ENCODE results near the gene MRM3.

MRM3 gene

DNA sequence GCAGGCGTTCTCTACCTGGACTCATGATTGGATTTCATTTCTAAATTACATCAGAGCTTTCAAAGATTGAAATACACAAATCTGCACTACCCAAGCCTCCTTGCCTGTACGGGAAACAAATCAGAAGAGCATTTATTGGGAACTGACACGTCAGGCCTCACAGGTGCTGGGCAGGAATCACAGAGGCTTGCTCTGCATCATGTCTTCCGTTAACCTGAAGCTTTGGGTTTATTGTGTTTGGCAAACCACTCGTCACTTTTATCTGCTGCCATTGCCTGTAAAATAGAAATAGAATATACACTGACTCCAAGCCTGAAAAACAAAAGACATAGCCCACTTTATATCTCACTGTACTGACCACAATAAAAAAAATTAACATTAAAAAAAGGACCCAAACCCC, 22.2 kb upstream of the MRM3 start:
- no peak overlapping the region for H3K4me3 ChIP-seq (ENCODE audit: low read depth, low read length)
- TF ChIP-seq, protein P1, sequence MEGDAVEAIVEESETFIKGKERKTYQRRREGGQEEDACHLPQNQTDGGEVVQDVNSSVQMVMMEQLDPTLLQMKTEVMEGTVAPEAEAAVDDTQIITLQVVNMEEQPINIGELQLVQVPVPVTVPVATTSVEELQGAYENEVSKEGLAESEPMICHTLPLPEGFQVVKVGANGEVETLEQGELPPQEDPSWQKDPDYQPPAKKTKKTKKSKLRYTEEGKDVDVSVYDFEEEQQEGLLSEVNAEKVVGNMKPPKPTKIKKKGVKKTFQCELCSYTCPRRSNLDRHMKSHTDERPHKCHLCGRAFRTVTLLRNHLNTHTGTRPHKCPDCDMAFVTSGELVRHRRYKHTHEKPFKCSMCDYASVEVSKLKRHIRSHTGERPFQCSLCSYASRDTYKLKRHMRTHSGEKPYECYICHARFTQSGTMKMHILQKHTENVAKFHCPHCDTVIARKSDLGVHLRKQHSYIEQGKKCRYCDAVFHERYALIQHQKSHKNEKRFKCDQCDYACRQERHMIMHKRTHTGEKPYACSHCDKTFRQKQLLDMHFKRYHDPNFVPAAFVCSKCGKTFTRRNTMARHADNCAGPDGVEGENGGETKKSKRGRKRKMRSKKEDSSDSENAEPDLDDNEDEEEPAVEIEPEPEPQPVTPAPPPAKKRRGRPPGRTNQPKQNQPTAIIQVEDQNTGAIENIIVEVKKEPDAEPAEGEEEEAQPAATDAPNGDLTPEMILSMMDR (IDR thresholded peaks at IDR 0.05; ENCODE audit: low read depth, low read length) = no peak
- no peaks in the 10 kb centered on the region for H3K9me3 ChIP-seq
- H3K36me3 ChIP-seq = no peaks in the 10 kb centered on the region
- H3K4me1 ChIP-seq = no peaks in the 10 kb centered on the region
- DNase-seq = no peak
- H3K27me3 ChIP-seq = no peaks in the 10 kb centered on the region

DNA sequence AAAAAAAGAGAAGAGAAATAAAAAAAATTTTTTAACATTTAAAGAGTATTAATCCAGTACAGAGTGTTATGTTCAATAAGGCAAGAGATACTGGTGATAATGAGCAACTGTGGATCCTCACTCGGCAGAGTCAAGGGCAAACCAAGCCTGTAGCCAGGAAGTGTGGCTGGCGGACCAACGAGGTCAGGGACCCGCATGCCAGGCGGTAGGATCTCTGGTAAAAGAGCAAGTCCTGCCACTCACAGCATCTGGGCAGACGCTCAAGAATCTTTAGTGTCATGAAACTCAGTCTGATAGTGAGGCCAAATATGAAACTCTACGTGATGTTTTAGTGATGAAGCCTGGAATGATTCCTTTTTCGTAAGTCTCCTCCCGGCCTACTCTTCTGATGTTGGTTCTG, 21.8 kb upstream of the MRM3 start:
- Histone ChIP-seq H3K36me3 (no peaks in the 10 kb centered on the region), H3K4me1 (no peaks in the 10 kb centered on the region), H3K4me3 (ENCODE audit: low read depth, low read length) (no peak overlapping the region), H3K9me3 (no peaks in the 10 kb centered on the region), H3K27me3 (no peaks in the 10 kb centered on the region)
- DNase-seq = no peak
- TF ChIP-seq, protein P1 (IDR thresholded peaks at IDR 0.05; ENCODE audit: low read depth, low read length) = no peak

DNA sequence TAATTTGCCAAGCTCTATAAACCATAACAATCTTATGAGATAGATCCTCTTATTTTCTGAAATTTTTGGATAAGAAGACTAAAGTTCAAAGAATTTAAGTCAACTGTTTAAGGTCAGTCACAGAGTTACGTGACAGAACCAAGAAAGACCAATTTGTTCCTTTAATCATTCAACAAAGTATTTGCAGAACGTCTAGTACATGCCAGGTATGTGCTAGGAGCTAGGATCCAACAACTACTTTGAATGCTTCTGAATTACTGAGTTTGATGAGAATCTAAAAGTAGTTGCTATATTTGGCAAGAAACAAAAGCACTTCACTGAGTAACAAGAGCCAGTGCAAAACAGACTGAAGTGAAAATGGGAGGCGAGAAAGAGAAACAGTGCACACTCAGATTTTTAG, 15.1 kb upstream of the MRM3 start:
- Histone ChIP-seq H3K36me3 (no peaks in the 10 kb centered on the region; the same call in none of the 2 replicates), H3K4me1 (no peaks in the 10 kb centered on the region)
- TF ChIP-seq, protein P1 (IDR thresholded peaks at IDR 0.05; ENCODE audit: low read depth, low read length) = no peak

DNA sequence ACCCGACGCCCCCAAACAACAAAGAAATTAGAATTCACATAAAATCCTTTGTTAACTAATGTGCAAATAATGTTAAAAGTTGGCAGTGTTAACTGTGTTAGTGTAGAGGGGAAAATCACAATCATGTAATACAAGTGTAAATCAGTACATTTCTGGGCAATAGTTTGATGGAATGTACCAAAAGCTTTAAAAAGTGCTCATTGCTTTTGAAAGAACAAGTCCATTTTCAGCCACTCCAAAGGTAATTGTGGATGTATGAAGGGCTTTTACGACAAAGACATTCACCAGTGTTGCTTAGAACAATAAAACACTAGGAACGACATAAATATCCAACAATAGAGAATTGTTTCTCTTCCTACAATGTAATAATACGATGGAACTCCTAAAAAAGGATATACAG, 9.1 kb upstream of the MRM3 start:
- no peak for DNase-seq
- H3K27me3 ChIP-seq = no peaks in the 10 kb centered on the region
- H3K9me3 ChIP-seq = no peaks in the 10 kb centered on the region
- TF ChIP-seq, protein P1 (IDR thresholded peaks at IDR 0.05; ENCODE audit: low read depth, low read length) = no peak
- H3K36me3 ChIP-seq = no peaks in the 10 kb centered on the region; the same call in 1 of the 2 replicates
- H3K4me1 ChIP-seq = no peaks in the 10 kb centered on the region
- no peak overlapping the region for H3K4me3 ChIP-seq (ENCODE audit: low read depth, low read length)

More for the DNA sequence above, 15.1 kb upstream of the MRM3 start:
- DNase-seq = no peak
- Histone ChIP-seq H3K27me3 (no peaks in the 10 kb centered on the region), H3K9me3 (no peaks in the 10 kb centered on the region), H3K4me3 (ENCODE audit: low read depth, low read length) (no peak overlapping the region)

DNA sequence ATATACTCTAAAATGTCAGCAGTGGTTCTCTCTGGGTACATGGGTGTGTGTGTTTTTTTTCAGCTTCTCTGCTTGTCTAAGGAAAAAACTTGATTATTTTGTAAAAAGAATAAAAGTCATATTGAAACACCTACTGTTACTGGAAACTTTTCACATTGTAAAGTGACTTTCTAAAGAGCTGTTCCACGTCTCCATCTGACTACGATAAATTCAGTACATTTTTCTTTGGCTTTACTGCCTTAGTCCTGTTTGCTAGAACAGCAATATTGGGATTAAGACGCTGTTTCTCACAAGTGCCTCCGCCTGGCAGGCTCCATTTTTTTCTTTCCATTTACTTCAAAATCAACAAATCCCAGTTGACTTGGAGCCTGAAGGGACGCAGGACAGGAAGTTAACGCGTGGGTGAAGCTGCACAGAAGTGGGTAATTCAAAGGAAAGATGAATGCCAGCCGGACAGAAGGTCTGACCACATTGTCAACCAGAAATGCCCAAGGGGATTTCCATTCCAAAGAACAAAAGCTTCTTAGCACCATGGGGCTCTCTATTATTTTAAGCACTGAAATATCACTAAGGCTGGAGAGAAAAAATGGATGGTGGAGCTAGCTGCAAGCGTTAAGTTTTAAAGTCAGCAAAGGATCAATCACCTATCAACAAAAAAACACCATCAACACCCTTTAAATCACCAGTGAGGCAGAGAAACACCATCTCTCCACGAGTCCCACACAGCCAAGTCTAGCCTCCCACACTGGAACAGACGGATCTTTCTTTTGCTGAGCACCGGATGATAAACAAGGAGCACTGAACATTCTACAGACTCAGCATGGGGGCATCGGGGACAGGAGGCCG, 8.5 kb upstream of the MRM3 start:
- no peaks in the 10 kb centered on the region for H3K9me3 ChIP-seq

DNA sequence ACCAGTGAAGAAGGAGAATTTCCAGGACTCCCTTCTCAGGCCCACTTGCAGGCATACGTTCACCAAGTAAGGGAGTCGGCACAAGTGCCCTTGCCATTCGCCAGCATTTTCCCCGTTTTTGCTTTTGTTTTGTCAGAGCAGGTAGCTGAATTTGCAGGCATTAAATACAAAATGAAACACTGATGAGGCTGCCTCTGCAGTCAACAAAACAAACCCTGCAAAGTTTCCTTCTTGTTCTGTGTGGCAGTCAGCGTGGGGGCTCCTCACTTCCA, 7.9 kb upstream of the MRM3 start:
- no peaks in the 10 kb centered on the region for H3K4me1 ChIP-seq
- no peaks in the 10 kb centered on the region; the same call in 1 of the 2 replicates for H3K36me3 ChIP-seq
- TF ChIP-seq, protein P1 (IDR thresholded peaks at IDR 0.05; ENCODE audit: low read depth, low read length) = no peak

More for the DNA sequence above, 8.5 kb upstream of the MRM3 start:
- Histone ChIP-seq H3K4me1 (no peaks in the 10 kb centered on the region), H3K27me3 (no peaks in the 10 kb centered on the region), H3K36me3 (no peaks in the 10 kb centered on the region; the same call in 1 of the 2 replicates), H3K4me3 (ENCODE audit: low read depth, low read length) (no peak overlapping the region)
- TF ChIP-seq, protein P1 (IDR thresholded peaks at IDR 0.05; ENCODE audit: low read depth, low read length) = no peak
- DNase-seq = no peak

More for the DNA sequence above, 7.9 kb upstream of the MRM3 start:
- no peak for DNase-seq
- Histone ChIP-seq H3K4me3 (ENCODE audit: low read depth, low read length) (no peak overlapping the region), H3K27me3 (no peaks in the 10 kb centered on the region), H3K9me3 (no peaks in the 10 kb centered on the region)
